Esophagus squamous epithelium (tissue), 5 donors: ENCODE data around the gene C2orf49. TPM values are rescaled to one million over a fixed set of nuclear protein-coding genes. Genes with fewer than 3 reads are reported as not detected.

Experiments
- DNase-seq: peaks from one replicate; lab custom pipeline; 2025; lab: John Stamatoyannopoulos, UW
- H3K27ac ChIP-seq, 4 donors: fragments of 200-600 bp; sonication (generic); one replicate each; pipeline ENCODE4 v1.5.1; 2016 to 2019; ENCODE audit warnings: mild to moderate bottlenecking in 1 of 4
- H3K27me3 ChIP-seq, 4 donors: fragments of 200-600 bp; sonication (generic); 1 replicate in 3 of 4; 2 replicates in 1 of 4; pipeline versions ENCODE4 v1.5.1 to v1.6.0; 2017 to 2021; ENCODE audit warnings: antibody characterized with exemption in 1 of 4
- H3K36me3 ChIP-seq, 3 donors: fragments of 200-600 bp; sonication (generic); one replicate each; pipeline ENCODE4 v1.5.1; 2016 to 2019
- H3K4me1 ChIP-seq, 3 donors: fragments of 200-600 bp; sonication (generic); one replicate each; pipeline ENCODE4 v1.5.1; 2017 to 2019
- H3K4me3 ChIP-seq, 4 donors: fragments of 200-600 bp; sonication (generic); 1 replicate in 3 of 4; 2 replicates in 1 of 4; pipeline ENCODE4 v1.5.1; 2016 to 2019; ENCODE audit warnings: mild to moderate bottlenecking in 2 of 4, moderate library complexity in 1 of 4
- H3K9me3 ChIP-seq, 3 donors: fragments of 200-600 bp; sonication (generic); one replicate each; pipeline ENCODE4 v1.5.1; 2016 to 2019
- CTCF ChIP-seq, 6 experiments: fragments of 450-650 bp in 4 of 6; fragments of 200-600 bp in 2 of 6; sonication (generic) in 2 of 6; IDR thresholded peaks; one replicate each; pipeline ENCODE4 v1.5.1; 2016 to 2019; ENCODE audit warnings: antibody characterized with exemption in 6 of 6, mild to moderate bottlenecking in 4 of 6, moderate library complexity in 4 of 6
- POLR2A ChIP-seq, 4 donors: fragments of 450-650 bp; IDR thresholded peaks; one replicate each; pipeline ENCODE4 v1.6.1; 2017; ENCODE audit warnings: antibody characterized with exemption in 4 of 4, mild to moderate bottlenecking in 4 of 4, moderate library complexity in 3 of 4
- WGBS, 2 donors: methylation state at CpG; one replicate each; pipeline ENCODE4 v1.1.5; 2018; 5-methylcytosine and 5-hydroxymethylcytosine counted together
- intact Hi-C: fragments of 100-400 bp; cut with DNase I; formaldehyde crosslinking; loops from one replicate; pipeline ENCODE4 v1.15.0; 2022
- total RNA-seq, 4 donors: library from RNA; depleted of rRNA; stranded (reverse); fragments of >200 nt; gene quantifications; one replicate each; pipeline ENCODE4 v1.1.0, GENCODE V29; 2016
- donor health status: DM: yes; HTN: yes; CAD: no.

Gene C2orf49
- total RNA-seq = 10 to 100 TPM in 3 of 4 donors, 1 to 10 TPM in 1; 9.3 to 19.8 (median 12.4) TPM

- H3K9me3 ChIP-seq = no peaks in the 10 kb centered on the region
- DNase-seq = peak; percentile 37
- H3K27ac ChIP-seq = peak within 1 kb of the TSS; percentile 94 to 98 (median 96)
- H3K36me3 ChIP-seq = peaks cover 0 to 41% (median 19%) of the 10 kb centered on the region in 3 donors
- peaks cover 5 to 27% (median 19%) of the 10 kb centered on the region in 3 donors for H3K4me1 ChIP-seq
- intact Hi-C loops = no loop called here
- H3K4me3 ChIP-seq = peak within 1 kb of the TSS; percentile 67 to 90 (median 78)
- WGBS, 2 donors = 0 to 1% methylated on average over 16 to 26 of the region's 58 CpGs
- H3K27me3 ChIP-seq = no peaks in the 10 kb centered on the region
- TF ChIP-seq POLR2A (IDR thresholded peaks at IDR 0.05) (no peak), CTCF (IDR thresholded peaks at IDR 0.05) (peak in 1 of 6 experiments; percentile 34)
Measured at GRCh38 chr2:105337122-105338019, at the start of gene C2orf49. Gene C2orf49 (plus strand): TSS chr2:105337540. CDS start chr2:105337588, 48 bp downstream.

GRCh38 chr2:105287692-105288091, 49.6 kb upstream of the C2orf49 start:
- Histone ChIP-seq H3K9me3 (no peaks in the 10 kb centered on the region), H3K4me1 (no peaks in the 10 kb centered on the region), H3K27me3 (no peaks in the 10 kb centered on the region), H3K36me3 (peaks cover 0 to 98% (median 9%) of the 10 kb centered on the region in 3 donors), H3K4me3 (no peak overlapping the region), H3K27ac (no peak overlapping the region)
- TF ChIP-seq POLR2A (IDR thresholded peaks at IDR 0.05) = no peak
- TF ChIP-seq CTCF (IDR thresholded peaks at IDR 0.05) = peak in 4 of 6 experiments; percentile 30 to 54 (median 42)
- whole genome bisulfite sequencing, 2 donors = 51 to 52% methylated on average over 5 of the region's 5 CpGs
- DNase-seq = no peak
- intact Hi-C loops = no loop called here

GRCh38 chr2:105288133-105288532, 49.2 kb upstream of the C2orf49 start:
- no peak for TF ChIP-seq CTCF (IDR thresholded peaks at IDR 0.05)
- no peak for TF ChIP-seq POLR2A (IDR thresholded peaks at IDR 0.05)
- 89 to 100% methylated on average over 3 of the region's 7 CpGs for WGBS, 2 donors
- Histone ChIP-seq H3K27ac (no peak overlapping the region), H3K4me1 (no peaks in the 10 kb centered on the region), H3K9me3 (no peaks in the 10 kb centered on the region), H3K36me3 (peaks cover 0 to 98% (median 9%) of the 10 kb centered on the region in 3 donors), H3K27me3 (no peaks in the 10 kb centered on the region), H3K4me3 (no peak overlapping the region)
- intact Hi-C loops = no loop called here
- DNase-seq = no peak

- intact Hi-C loops = no loop called here
- TF ChIP-seq POLR2A (IDR thresholded peaks at IDR 0.05) (no peak), CTCF (IDR thresholded peaks at IDR 0.05) (no peak)
- DNase-seq = no peak
- H3K36me3 ChIP-seq = peaks cover 0 to 97% (median 0%) of the 10 kb centered on the region in 3 donors
- 74 to 77% methylated on average over 6 of the region's 6 CpGs for WGBS, 2 donors
- H3K27me3 ChIP-seq = no peaks in the 10 kb centered on the region
- no peaks in the 10 kb centered on the region for H3K9me3 ChIP-seq
- no peak overlapping the region for H3K27ac ChIP-seq
- H3K4me1 ChIP-seq = peaks cover 0 to 4% (median 0%) of the 10 kb centered on the region in 3 donors
- H3K4me3 ChIP-seq = no peak overlapping the region
Measured at GRCh38 chr2:105290981-105291660, 46.2 kb upstream of the C2orf49 start.
